Fibroblast of mammary gland (primary cell): ENCODE results near the gene F10.
A peak's percentile ranks its signal among the peaks of the same experiment; 100 is the strongest.

Source experiments
- DNase-seq: peaks from one replicate; pipeline ENCODE4 v3.0.0-alpha.2; 2010; ENCODE audit warnings: low read depth
- H3K4me3 ChIP-seq: 2 replicates; pipeline ENCODE4 v1.5.1; 2011; ENCODE audit warnings: low read depth, mild to moderate bottlenecking, low read length, moderate library complexity; ENCODE audit not compliant: control insufficient read depth
- TF ChIP-seq, protein P1 (sequence below): conservative IDR thresholded peaks from 2 replicates; pipeline ENCODE4 v1.5.1; 2011; ENCODE audit warnings: low read depth, low read length, inconsistent platforms; ENCODE audit not compliant: control insufficient read depth, insufficient read depth

F10 gene

DNA sequence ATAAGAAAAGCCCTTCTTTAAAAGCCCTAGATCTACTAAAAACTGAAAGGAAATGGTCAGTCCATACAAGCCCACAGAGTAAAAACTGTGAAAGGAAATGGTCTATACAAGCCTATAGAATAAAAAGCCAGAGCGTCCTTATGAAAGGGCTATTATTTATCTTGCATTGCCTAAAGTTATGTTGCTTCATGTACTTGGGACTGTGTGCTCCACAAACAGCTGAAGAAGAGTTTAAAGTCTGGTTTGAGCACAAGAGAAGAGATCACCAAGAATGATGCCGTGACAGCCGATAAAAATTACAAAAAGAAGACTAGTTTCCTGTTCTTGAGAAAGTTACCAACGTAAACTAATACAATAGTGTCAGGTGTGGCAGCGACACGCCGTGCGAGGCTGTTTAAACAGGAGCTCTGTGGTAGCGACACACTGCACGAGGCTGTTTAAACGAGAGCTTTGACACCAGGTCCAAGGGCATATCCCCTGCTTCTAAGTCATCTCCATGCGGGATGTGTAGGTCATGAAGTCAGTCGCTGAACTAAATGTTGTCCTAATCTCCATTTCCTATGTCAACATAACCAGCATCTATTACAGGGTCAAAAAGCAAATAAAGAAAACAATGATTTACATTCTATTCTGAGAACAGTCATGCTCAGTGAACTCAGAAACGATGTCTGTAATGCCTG, 61.0 kb downstream of the F10 start:
- H3K4me3 ChIP-seq: no peak overlapping the region
- TF ChIP-seq, protein P1, sequence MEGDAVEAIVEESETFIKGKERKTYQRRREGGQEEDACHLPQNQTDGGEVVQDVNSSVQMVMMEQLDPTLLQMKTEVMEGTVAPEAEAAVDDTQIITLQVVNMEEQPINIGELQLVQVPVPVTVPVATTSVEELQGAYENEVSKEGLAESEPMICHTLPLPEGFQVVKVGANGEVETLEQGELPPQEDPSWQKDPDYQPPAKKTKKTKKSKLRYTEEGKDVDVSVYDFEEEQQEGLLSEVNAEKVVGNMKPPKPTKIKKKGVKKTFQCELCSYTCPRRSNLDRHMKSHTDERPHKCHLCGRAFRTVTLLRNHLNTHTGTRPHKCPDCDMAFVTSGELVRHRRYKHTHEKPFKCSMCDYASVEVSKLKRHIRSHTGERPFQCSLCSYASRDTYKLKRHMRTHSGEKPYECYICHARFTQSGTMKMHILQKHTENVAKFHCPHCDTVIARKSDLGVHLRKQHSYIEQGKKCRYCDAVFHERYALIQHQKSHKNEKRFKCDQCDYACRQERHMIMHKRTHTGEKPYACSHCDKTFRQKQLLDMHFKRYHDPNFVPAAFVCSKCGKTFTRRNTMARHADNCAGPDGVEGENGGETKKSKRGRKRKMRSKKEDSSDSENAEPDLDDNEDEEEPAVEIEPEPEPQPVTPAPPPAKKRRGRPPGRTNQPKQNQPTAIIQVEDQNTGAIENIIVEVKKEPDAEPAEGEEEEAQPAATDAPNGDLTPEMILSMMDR: no peak
- no peak for DNase-seq

DNA sequence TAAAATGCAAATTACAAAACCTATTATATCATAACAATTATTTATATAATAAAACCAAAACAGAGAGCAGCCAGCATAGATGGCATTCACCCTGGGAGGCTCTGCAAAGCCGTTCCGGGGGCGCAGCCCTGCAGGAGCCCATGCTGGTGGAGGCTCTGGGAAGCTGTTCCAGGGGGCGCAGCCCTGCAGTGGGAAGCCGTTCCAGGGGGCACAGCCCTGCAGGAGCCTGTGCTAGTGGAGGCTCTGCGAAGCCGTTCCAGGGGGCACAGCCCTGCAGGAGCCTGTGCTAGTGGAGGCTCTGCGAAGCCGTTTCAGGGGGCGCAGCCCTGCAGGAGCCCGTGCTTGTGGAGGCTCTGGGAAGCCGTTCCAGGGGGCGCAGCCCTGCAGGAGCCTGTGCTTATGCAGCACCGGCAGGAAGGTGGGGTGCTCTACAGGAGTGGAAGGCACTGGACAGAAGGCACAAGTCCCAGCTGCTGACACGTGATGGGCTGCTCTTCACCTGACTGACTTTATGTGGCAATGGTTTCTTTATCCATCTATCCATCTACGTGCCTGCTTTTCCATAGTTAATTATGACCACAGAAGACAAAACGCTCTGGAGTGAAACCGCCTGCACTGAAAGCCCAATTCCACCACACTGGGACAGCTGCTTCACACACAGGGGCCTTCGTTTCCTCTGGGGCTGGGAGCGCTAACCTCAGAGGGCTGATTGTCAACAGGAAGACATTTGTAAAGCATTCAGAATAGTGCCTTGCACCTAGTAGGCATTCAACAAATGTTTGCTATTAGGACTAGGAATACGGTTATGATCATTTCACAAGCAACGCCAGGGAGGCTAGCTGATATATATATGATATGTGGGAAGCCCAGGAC, 62.2 kb downstream of the F10 start:
- H3K4me3 ChIP-seq: no peak overlapping the region
- TF ChIP-seq, protein P1: no peak
- no peak for DNase-seq

- peak; percentile 28 for DNase-seq
- TF ChIP-seq, protein P1: no peak
- H3K4me3 ChIP-seq: no peak overlapping the region
Measured at GRCh38 chr13:113186061-113186900, 63.7 kb downstream of the F10 start.

DNA sequence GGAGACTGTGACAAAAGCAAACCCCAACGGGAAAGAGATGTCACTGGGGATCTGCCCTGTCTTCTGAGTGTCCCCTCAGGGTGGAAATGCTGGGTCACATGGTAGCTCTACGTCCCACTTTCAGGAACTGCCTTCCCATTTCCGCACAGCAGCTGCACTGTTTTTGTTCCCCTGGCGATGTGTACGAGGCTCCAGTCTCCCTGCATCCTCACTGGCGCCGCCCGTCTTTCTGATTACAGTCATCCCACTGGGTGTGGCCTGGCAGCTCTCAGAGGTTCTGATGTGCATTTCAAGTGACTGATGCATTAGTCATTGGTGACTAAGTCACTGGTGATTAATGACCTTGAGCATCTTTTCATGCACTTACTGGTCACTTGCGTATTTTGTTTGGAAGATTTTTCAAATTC, 64.7 kb downstream of the F10 start:
- TF ChIP-seq, protein P1: peak; percentile 5
- H3K4me3 ChIP-seq: peak overlapping the region; percentile 34
- DNase-seq: peak; percentile 100

GRCh38 chr13:113187883-113188665, 65.5 kb downstream of the F10 start:
- no peak for DNase-seq
- TF ChIP-seq, protein P1: no peak
- no peak overlapping the region for H3K4me3 ChIP-seq

DNA sequence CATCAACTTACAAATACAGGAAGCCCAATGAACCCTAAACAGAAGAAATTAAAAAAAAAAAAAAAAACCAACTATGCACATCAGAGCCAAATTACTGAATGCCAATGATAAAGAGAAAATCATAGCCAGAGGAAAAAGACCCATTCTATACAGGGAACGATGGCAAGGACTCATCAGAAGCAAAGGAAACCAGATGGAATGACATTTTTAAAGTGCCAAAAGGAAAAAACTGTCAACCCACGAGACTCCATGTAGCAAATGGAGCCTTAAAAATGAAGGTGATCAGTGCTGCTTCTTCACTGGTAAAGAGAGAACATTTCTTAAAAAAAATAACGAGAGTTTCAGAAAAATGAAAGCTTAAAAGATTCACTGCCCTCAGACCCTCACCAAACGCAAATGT, 67.6 kb downstream of the F10 start:
- no peak overlapping the region for H3K4me3 ChIP-seq
- no peak for DNase-seq
- TF ChIP-seq, protein P1: no peak
